Cerebellar nuclear complex (tissue), 1 donor: ENCODE data around the gene TMBIM6.
"Not testable (repeated sequence)": the region's sequence is repeated elsewhere in the genome, so short reads cannot be mapped to it uniquely, and the experiment has no call there.

Experiments used
- DNase-seq, 2 experiments: peaks; one replicate each; lab custom pipeline; 2025; lab: John Stamatoyannopoulos, UW

The TMBIM6 gene

DNA sequence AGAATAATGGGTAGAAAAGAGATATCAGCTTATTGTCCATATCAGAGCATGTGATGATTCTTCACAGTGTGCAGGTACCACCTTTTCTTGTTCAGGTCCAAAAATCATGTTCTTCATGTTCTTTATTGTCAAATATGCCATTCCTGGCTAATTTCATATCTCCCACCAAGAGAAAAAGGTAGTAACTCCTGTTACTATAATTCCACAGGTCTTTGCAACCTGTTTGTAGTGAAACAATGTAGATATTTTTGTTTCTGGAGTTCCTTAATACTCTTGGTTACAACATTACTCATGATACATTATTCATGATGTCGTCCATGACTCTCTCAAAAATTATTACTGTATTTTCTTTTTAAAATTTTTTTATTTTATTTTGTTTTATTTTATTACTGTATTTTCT, 11.3 kb upstream of the TMBIM6 start:
- DNase-seq = no peak

- no peak for DNase-seq
Measured at GRCh38 chr12:49730568-49731101, 10.7 kb upstream of the TMBIM6 start.

DNA sequence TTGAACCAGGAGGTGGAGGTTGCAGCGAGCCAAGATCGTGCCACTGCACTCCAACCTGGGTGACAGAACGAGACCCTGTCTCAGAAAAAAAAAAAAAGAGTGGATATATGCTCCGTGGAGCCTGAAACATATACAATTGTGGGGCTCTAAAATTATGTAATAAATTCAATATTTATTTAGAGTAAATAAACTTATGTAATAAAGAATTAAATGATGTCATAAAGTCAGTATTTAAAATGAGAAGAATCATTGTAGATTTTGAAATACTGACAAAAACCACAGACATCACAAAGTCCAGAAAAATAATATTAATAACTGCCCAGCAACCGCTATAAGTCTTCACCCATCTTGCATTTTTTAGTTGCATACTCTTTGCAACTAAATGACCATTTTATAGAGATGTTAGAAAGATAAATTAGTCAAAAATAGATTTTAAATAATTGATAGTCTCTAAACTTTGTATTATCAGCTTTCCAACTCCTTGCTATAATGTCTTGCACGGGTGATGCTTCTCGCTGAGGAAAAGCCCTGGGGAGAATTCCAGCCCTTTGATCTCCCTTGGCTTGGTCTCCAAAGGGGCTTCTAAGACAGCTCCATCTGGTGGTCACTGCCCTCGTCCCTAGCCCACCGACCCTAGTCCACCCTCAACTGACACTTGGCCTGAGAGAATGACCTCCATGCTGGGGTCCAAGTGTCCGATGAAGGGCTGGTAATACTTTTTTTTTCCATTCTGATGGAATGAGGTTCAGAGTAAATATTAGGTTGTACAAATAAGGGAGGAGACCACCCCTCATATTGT, 7.9 kb upstream of the TMBIM6 start:
- no peak for DNase-seq

DNA sequence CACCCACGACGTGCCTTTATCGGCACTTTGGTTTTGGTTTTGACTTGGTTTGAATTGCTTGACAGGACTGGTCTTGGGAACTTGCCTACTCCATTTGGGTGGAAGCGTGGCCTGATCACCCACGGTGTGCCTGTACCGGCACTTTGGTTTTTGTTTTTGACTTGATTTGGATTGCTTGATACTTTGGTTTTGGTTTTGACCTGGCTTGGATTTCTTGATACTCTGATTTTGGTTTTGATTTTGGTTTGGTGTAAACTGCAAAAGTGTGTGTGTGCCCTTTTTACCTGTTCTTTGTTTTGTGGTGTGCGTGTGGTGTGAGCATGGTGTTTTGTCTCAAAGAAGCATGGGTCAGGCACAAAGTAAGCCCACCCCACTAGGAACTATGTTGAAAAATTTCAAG, 6.5 kb upstream of the TMBIM6 start:
- DNase-seq = not testable (repeated sequence)

DNA sequence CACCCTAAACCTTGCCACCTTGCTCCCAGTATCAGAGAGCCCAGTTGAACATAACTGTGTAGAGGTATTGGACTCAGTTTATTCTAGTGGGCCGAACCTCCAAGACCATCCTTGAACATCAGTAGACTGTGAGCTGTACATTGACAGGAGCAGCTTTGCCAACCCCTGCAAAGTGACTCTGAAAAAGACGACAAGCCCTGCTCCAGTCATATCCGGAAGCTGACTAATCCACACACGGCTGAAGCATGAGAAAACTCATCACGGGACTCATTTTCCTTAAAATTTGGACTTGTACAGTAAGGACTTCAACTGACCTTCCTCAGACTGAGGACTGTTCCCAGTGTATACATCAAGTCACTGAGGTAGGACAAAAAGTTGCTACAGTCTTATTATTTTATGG, 2.6 kb upstream of the TMBIM6 start:
- not testable (repeated sequence) for DNase-seq

GRCh38 chr12:49740277-49740676, 1.1 kb upstream of the TMBIM6 start:
- not testable (repeated sequence) for DNase-seq

DNA sequence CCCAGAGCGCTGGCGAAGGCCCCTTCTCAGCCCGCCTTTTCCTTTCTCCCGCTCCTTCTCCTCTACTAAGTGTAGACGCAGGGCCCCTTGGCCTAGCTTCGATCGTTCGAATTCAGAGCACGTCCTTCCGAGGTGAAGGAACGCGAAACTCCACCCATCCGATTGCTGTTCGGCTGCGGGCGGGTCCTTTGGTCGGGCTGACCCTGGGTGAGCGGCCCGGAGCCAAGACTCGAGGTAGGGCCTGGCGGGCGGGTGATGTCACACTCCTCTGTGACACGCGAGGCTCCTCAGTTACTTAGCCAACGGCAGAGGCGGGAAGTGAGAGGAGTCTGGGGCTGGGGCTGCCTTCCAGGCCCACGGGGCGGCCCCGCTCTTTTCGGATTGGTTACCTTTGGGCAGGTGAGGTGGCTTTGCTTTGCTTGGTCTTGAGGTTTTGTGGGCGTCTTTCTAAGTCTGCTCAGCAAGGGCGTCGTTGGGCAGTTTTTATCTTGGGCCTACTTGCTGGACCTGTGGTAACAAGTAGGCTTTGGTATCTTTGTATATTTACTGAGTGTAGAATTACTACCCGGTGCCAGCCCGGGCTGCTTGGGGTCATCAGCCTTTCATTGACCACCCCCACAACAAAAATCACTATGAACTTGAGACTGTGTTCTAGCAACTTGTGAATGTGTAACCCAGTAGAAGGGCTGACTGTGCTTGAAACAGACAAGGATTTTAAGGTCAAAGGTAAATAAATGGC, 694 bp downstream of the TMBIM6 start:
- peak in 1 of 2 experiments; percentile 9 for DNase-seq

DNA sequence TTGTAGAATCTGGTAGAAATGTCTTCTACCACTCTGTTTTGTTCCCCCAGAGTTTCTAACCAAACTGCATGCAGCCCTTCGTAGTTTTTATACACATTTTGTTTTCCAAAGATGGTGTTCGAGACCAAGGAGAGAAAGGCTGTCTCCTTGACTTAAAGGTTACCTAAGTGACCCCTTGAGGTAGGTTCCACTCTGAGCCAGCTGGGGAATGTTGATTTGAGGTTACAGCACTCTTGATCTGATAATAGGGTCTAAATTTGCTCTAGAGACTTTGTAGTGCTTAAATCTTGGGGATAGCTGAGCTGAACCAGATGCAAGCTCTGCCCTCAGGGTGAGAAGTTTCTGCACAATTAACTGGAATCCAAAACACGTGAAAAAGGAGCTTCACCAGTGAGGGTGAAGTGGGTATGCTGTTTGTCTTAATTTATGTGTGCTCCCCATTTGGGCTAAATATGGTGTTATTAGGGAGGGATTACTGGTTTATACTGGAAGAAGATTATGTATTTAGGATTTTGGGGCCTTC, 3.1 kb downstream of the TMBIM6 start:
- DNase-seq = no peak

DNA sequence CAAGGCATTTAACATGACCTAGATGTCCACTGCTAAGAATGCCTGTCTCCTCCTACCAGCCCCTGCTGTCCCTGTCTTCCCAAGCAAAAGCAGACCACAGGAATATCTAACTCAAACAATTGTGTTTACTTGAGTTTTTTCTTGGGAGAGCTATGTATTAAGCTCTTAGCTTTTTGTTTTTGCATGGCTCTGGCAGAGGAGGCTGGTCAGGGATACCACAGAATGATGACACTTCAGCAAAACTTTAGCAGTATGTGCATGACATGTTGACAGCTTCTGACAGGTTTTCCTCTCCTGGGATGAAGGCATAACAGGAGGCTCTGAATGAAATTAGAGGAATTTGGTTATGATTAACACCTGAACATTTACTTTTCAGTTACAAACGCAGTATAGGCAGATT, 6.9 kb downstream of the TMBIM6 start:
- no peak for DNase-seq

DNA sequence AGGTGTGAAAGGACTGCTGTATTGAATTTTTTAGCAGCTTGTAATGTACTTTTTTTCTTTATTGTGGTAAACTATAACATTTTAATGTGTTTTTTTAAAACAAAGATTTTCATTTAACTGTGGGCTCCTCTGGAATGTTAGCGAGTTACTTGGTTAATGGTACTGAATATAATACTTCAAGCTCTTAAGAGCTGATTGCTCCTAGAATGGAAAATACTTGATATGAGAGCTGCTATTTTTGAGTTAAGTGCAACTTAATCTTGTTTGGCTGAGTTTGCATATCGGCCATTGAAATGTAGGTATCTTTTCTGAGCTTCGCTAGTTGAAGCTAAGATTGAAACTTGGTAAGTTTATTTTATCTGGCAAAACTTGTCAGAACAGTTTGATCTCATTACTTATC, 7.4 kb downstream of the TMBIM6 start:
- DNase-seq = no peak

DNA sequence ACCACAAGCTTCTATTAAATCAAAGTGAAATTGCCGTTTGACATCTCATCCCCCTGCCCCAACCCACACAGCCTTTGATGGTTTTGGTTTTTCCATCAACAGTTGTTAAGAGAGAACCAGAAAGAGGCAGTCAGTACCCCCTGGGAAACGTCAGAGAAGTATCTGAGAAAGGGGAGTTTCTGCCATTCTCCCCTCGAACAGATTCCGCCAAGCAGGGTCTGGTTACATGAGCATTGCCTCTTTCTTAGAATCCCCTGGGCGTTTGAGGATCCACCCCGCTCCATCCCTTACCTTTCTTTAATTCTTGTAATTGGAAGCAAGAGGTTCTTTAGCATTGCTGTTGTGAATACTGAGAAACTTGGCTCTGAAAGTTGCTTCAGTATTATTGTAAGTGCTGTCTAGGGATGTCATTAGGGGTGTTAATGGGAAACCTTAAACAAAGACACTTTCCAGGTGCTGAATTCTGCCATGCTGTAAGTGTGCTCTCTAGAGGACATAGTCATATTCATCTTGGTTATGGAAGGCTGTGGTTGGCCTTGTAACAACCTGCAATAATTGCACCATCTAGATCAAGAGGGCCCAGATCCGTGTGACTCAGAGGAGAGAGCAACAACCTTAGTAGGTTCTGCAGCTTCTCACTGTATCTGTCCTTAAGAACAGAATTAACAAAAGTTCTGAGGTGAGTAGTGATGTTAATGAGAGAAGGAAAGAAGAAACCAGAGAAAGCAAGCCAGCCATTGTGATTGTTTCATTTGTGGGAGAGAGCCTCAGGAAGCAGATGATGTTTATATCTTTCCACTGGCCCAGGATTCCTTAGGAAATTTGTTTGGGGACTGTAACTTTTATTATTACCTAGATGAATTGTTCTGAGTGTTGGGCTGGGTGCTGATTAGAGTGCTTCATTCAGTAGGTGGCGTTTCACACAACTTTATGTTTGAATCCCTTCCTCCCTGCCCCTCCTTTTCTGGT, 9.0 kb downstream of the TMBIM6 start:
- DNase-seq = no peak

- no peak for DNase-seq
Measured at GRCh38 chr12:49750996-49751393, 9.6 kb downstream of the TMBIM6 start.

DNA sequence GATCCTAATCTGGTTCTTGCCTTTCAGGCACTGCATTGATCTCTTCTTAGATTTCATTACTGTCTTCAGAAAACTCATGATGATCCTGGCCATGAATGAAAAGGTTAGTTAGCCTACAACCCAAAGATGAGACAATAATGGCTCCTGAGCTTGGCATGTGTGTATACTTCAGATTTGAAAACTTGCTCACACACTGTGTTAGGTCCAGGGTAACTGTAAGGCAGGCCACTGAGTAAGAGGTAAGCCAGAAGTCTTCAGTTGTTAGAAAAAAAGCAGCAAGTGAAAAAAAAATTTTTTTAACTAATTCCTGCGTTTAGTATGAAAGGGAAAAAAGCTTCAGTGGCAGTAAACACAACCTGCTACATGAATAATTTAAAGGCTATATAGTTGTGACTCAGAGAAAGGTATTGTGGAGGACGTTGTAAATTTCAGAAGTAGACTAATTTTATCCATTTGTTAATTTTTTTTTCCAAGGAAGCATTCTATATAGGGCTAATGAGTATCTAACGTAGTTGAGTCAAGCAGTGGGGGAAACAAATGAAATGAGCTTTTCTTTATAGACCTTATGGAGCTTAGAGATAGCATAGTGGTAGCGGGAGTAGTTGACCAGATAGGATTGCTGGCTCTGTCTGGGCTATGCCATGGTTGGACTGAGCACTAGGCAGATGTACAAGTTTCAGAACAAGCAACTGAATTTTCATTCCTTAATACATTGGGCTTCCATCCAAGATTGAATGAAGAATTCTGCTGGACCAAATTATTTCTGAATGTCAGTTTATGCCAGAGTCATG, 20.5 kb downstream of the TMBIM6 start:
- no peak for DNase-seq

DNA sequence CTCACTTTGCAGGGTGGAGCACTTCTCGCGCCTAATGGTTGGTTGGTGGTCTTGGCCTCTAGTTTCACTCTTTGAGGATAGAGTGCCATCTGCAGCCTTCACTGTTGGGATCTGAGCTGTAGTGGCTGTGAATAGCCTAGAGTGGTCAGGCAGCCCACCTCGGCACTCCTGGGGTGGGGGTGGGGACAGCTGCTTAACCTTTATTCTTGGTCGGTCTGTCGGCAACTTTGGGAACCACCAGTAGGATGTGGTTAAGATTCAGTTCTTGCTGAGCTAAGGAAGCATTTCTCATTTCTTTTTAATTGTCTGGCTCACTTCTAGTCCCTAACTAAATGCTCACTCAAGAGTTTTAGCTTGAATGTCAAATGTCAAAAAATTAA, 21.1 kb downstream of the TMBIM6 start:
- DNase-seq = no peak

GRCh38 chr12:49763006-49763591, 21.7 kb downstream of the TMBIM6 start:
- DNase-seq = peak in 1 of 2 experiments; percentile 3

GRCh38 chr12:49764126-49764525, 22.8 kb downstream of the TMBIM6 start:
- no peak for DNase-seq

DNA sequence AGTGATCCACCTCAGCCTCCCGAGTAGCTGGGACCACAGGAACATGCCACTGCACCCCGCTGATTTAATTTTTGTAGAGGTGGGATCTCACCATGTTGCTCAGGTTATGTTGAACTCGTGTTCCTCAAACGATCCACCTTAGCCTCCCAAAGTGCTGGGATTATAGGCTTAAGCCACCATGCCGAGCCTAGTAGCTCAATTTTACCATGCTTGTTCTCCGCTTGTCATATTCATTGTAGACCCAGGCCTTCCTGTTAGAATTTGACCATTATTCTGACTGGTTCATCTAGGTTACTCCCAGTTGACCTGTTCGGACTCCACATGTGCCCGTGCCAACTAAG, 24.7 kb downstream of the TMBIM6 start:
- no peak for DNase-seq

DNA sequence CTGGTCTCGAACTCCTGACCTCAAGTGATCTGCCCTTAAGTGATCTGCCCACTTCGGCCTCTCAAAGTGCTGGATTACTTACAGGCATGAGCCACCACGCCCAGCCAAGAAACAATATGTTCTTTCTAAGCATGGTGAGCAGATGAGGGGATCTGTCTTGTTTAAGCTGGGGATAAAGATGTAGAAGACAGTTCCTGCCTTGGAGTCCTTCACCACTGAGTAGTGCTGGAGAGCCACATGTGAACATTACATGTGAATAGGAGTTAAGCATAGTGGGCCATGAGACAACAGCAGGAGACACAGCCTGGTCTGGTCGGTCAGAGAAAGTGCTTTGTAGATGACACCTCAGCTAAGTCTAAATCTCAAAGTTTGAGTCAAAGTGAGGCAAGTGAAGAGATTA, 26.0 kb downstream of the TMBIM6 start:
- no peak for DNase-seq

GRCh38 chr12:49773102-49773501, 31.7 kb downstream of the TMBIM6 start:
- not testable (repeated sequence) for DNase-seq

GRCh38 chr12:49776413-49776812, 35.1 kb downstream of the TMBIM6 start:
- peak in 1 of 2 experiments; percentile 5 for DNase-seq

DNA sequence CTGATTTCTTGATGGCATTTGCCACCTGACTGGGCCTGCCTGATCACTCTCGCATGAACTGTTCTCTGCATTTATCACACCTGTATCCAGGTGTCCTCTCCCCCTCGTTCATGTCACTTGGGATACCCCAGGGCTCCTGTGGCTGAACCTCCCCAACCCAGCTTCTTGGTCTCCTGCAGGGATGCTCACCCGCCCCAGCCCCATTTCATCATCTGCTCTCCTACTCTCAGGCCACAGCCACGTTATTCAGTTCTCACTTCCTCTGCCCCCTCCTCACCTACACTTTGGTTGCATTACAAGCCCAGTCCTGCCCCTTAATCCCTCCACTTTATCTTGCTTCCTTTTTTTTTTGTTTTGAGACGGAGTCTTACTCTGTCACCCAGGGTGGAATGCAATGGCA, 35.5 kb downstream of the TMBIM6 start:
- DNase-seq = no peak
